ENCODE results near the gene DYNLT3.
A peak's percentile ranks its signal among the peaks of the same experiment; 100 is the strongest.

The DYNLT3 gene, protein sequence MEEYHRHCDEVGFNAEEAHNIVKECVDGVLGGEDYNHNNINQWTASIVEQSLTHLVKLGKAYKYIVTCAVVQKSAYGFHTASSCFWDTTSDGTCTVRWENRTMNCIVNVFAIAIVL

DNA sequence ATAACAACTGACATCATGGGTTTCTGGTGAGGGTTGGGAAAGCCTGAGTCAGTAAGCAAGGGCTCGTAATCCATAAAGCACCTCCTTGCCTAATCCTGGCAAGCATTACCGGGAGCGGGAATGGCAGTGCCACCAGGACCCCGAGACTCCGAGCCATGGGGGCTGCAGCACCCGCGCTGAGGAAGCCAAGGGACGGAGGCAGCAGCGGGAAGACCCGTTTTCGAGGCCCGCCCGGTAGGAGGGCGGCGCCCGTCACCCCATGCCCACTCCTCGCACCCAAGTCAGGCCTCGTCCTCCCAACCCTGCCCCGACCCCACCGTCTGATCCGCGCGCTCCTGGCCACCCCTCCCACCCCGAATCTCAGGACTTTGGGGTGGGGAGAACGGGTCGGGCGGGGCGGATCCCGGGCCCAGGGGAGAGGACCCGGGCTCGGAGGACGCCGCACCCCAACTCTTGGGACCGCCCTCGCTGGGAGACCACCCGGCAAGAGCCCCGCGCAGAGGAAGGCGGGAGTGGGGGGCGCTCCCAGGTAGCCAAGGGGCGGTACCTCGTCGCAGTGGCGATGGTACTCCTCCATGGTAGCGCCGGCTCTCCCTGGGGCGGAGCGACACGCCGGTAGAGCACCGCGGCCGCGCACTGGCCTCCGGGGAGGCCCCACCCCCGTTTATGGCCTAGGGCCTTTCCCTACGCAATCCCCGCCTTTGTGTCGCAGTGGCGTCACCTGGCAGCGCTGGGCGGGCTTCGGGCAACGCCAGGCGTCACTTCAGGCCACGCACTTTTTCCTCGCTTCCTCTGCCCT is at the start of gene DYNLT3:
Gene DYNLT3 (minus strand): TSS at position 638 of the 799 bp plus-strand sequence. CDS start 61 bp downstream, at position 577.
- DNase-seq (ENCODE audit: low read depth): no peak

DNA sequence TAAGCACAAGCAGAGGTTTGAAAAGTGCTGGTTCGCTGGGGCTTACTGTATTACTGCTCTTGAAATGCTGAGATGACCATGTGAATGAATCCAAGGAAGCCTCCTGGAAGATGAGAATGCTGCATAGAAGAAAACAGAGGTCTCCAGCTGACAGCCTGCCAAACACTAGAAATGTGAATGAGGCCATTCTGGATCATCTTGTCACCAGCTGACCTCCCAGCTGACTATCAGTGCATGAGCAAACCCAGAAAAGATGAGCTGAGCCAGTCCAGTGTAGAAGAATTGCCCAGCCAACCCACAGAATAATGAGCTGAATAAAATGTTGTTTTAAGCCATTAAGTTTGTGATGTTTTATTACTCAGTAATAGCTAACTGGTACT is 49.1 kb upstream of the DYNLT3 start:
- no peak for DNase-seq (ENCODE audit: low read depth)

DNA sequence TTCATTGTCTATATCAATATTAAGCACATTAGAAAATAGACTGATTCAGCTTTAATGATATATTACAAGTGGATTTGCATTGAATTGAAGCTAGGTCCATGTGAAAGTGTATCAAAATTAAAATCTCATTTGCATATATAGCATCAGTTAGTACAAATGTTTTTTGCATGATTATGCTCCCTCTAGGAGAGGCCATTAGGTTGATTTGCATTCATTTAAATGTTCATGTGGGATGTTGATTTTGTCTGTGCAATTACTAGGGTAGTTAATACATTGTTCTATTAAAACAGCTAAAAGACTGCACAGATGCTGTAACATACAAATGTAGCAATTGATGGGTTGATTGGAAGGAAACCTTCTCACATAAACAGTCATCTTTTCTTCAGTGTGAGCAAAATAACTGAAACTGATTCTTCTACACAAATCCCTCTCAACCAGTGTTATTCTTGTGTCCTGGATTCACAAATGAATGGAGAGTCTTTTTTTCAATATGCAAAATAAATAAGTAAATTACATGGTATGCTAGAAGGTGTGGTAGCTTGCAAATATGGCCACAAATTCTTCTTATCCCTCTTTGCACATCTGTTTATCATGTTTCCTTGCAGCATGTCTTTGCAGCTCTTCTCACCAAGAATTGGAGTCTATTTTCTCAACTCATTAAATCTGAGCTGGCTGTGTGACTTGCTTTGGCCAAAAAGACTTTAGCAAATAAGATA is 48.6 kb upstream of the DYNLT3 start:
- no peak for DNase-seq (ENCODE audit: low read depth)

DNA sequence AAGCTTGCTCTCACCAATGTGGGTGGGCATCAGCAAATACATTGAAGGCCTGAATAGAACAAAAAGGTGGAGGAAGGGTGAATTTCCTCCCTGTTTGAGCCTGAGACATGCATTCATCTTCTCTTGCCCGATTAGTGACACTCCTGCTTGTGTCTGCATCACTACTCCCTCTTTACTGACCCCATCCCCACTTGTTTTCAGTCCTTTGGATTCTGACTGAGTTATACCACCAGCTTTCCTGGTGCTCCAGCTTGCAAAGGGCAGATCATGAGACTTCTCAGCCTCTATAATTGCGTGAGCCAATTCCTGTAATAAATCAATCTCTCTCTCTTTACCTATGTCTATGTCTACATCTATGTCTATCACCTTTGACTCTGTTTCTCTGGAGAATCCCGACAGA is 47.4 kb upstream of the DYNLT3 start:
- no peak for DNase-seq (ENCODE audit: low read depth)

DNA sequence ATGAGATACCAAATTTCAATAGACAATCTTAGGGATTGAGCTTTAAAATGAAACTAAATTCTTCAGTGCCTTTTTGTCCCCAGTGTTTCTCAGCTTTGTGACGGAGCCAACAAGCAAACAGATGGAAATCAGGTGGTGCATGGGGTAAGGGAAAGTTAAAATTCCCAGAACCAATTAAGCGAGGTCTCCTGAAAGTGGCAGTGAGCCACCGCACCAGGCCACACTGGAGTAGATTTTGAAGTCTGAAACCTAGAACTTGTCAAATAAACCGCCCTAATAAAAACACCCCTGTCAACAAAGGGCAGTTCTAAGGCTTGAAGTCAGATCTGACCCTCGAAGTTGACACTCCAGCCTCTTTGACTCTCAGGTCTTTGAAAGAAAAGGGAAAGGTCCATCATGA is 40.6 kb upstream of the DYNLT3 start:
- no peak for DNase-seq (ENCODE audit: low read depth)

DNA sequence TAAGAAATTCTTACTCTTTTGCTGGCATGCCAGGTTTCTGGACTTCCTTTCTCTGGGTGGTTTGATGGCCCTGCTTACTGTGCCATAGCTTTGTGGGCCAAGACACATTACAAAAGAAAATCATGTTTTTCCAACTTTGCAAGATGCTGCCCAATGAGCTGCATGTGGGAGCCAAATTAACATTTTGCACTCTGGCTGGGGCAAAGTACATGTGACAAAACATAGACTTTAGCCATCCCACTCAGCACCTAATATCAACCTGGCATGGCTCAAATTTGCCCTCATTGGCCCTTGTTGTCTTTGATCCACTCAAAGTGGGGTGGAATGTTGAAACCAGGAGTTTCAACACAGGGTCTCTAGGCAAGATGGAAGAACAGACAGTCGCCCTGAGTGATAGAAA is 40.0 kb upstream of the DYNLT3 start:
- no peak for DNase-seq (ENCODE audit: low read depth)

DNA sequence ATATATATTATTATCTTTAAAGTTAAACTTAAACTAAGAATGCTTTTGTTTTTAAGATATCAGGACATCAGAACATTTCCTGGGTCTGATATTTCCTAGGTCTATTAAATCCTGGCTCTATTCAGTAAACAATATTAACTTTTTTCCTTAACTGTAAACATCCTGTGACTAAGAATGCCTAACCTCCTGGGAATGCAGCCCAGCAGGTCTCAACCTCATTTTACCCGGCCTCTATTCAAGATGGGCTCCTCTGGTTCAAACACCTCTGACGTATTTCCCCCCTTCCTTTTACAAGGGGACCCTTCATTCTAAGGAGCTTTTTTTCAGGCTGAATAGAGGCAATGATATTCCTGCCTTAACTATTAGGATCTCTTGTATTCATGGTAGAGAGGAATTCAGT is 35.8 kb upstream of the DYNLT3 start:
- no peak for DNase-seq (ENCODE audit: low read depth)

DNA sequence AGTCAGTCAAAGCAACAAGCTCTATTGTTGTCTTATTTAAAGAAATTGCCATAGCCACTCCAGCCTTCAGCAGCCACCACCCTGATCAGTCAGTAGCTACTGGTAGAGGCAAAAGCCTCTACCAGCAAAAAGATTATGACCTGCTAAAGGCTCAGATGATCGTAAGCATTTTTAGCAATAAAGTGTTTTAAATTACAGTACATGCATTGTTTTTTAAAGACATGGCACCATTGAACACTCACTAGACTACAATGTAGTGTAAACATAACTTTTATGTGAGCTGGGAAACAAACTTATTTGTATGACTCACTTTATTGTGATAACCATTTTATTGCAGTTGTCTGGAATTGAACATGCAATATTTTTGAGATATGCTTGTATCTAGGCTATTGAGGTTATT is 32.3 kb upstream of the DYNLT3 start:
- no peak for DNase-seq (ENCODE audit: low read depth)

DNA sequence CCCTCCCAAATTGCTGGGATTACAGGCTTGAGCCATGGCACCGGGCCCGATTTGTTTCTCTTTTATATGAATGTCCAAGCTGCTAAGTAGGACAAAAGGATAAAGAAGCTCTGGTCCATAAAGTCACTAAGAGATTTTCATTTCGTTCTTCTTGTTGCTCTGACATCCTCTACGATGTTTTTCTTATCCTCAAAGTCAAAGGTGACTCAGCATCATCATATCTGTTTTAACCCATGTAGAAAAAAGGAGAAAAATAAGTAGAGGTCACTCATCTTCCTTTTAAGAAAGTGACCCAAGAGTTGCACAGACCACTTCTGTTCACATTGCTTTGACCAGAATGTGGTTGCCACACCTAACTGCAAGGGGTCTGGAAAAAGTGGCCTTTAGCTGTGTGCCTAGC is 29.3 kb upstream of the DYNLT3 start:
- no peak for DNase-seq (ENCODE audit: low read depth)

DNA sequence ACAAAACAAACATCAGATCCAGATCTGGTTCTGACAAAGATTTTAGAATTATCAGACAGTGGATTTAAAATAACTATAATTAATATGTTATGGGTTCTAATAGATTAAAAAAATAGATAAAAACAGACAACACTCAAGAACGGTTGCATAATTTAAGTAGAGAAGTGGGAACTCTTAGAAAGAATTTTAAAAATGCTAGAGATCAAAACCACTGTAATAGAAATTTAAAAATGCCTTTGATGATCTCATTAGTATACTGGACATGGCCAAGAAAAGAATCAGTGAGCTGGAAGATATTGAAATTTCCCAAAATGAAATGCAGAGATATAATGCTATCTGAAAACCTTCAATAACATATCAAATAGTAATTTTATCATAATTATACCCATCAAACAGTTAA is 28.3 kb upstream of the DYNLT3 start:
- no peak for DNase-seq (ENCODE audit: low read depth)

DNA sequence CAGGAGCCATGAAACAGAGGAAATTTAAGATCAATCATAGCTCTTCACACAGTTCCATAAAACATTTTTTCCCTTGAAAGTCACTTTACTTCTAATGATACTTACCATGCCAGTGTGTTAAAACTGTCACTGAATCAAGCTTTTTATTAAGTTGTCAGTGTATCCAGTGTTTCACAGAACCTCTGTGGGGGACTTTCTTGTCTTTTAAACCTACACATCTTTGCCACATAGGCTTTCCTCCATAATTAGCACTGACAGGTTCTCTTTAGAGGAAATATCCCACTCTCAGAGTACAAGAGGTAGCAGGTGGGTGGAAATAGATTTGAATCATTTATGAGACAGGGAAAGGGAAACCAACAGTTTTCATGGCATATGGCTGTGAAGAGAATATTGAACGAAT is 25.8 kb upstream of the DYNLT3 start:
- DNase-seq (ENCODE audit: low read depth): no peak

DNA sequence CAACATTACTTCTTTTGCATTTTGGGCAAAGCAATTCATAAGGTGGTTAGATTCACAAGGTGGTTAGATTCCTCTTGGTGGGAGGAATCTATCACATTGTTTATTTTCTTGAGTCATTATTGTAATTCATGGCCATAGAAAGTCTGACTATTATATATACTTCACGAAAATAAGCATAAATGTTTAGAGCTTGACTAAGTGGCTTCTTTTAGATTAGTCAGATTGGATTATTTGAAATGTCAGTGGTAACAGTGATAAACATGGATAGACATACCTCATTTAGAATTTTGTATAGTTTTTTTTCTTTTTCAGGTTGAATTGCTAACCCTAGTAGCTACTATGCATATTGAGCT is 24.9 kb upstream of the DYNLT3 start:
- DNase-seq (ENCODE audit: low read depth): no peak

DNA sequence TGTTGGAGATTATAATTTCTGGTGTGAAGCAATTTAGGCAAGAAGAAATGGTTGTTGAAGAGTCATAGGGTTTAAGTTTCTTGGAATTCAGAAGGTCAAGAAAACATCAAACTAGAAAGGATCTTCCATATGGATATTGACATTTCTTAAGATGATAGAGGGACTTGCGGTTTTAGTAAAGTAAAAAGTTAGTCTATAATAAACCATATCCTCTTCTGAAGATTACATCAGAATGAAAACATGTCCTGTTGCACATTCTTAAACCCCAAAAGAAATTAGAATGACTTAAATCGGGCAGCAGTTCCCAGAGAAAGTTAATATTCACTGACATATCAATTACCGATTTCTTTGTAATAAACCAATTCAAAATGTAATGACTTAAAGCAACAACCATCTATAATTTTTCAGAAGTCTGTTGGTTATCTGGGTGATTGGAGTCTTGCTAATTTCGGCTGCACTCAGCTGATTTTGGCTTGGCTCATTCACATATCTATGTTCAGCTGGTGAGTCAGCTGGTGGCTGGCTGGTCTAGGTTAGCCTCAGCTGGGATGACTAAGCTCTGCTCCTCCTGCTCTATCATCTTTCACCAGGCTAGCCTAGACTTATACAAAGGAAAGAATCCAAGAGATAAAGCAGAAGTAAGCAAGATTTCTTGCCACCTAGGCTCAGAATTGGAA is 24.4 kb upstream of the DYNLT3 start:
- DNase-seq (ENCODE audit: low read depth): peak; percentile 78

DNA sequence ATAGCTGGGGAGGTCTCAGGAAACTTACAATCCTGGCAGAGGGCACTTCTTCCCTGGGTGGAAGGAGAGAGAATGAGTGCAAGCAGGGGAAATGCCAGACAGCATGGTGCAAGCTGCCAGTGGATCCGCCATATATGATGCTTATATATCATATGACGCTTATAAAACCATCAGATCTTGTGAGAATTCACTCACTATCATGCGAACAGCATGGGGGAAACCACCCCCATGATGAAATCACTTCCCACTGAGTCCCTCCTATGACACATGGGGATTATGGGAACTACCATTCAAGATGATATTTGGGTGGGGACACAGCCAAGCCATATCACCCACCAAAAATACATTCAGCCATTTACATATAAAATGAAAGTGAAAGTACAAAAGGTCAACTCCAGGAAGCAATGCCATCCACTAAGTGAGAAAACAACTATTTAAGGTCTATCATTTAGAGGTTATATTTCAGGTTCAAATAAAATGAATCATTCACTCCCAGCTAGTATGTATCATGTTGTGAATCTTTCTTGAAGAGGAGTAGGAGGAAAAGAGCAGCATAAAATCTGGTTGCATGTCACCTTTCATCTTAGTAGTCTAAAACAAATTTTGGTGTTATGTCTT is 20.3 kb upstream of the DYNLT3 start:
- no peak for DNase-seq (ENCODE audit: low read depth)

DNA sequence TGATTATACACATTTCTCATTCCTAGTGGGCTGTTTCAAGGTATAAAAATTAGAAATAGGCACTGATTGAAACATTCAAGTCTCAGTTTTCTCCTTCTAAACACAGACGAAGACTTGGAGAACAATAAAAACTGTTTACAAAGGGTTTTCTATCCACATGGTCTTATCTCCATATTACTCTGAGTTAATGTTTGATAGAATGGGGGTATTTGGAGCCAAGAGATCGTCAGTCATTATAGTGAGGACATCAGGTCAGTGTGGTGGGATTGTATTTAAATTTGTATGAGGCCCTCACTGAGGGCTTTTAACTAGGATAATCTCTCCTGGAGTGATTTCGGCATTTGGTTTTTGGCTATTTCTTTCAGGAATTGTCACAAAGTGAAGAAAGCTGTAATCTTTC is 16.4 kb upstream of the DYNLT3 start:
- no peak for DNase-seq (ENCODE audit: low read depth)

DNA sequence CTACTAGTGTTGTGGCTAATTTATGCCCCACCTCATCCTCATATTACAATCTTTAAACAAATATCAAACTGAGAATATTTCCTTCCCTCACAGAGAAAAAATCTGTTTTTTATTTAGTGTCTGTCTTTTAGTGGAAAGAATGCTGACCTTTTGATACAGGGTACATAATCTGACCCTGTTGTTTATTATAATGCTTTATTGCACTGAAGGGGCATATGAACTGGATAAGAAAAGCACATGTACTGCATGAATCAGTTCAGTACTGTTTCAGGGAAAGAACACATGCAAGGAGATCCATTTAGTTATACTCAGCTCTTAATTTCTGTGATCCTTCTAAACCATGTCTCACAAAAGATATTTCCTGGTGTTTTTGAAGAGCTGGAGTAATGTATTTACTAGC is 15.5 kb upstream of the DYNLT3 start:
- DNase-seq (ENCODE audit: low read depth): no peak

DNA sequence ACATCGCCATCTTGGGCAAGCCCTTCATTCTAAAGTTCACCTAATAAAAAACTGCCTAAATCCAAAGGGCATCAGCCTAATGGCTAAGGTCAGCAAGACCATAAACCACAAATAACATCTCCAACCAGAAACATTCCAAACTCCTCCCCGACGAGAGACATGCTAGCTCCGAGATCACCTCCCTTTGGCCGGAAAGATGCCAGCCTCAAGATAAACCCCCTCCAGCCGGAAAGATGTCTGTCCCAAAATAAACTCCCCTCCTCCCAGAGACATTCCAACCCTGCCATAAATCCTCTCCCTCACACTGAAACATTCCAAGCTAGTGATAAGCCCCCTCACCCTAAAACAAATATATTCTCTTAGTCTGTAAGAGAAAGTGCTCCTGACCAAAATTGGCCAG is 13.3 kb upstream of the DYNLT3 start:
- DNase-seq (ENCODE audit: low read depth): no peak

DNA sequence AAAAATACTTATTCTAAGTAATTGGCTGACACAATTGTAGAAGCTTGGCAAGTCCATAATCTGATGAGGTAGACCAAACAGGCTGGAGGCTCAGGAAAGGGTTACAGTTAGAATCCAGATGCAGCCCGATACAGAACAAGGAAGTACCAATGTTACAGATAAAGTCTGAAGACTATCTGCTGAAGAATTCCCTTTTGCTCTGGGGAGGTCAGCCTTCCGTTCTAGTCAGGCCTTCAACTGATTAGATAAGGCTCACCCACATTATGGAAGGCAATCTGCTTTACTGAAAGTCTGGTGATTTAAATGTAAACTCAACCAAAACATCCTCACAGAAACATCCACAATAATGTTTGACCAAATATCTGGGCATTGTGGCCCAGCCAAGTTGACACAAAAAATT is 7.4 kb upstream of the DYNLT3 start:
- no peak for DNase-seq (ENCODE audit: low read depth)

DNA sequence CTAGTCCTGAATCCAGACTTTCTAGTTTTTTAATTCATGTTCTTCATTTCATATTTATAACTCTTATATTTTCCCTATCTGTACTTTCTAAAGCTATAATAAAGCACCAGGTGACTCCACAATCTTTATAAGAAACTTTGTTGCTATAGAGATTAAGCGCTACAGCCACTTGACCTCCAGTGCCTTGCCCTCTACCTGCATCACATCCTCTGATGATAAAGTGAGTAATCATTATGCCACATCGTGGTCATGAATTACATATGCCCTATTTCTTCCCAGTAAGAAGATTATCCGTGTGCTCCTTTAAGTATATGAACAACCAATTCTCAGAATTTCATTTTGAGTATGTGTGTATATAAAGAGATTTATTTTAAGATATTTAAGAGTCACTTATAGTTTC is 6.8 kb upstream of the DYNLT3 start:
- no peak for DNase-seq (ENCODE audit: low read depth)

DNA sequence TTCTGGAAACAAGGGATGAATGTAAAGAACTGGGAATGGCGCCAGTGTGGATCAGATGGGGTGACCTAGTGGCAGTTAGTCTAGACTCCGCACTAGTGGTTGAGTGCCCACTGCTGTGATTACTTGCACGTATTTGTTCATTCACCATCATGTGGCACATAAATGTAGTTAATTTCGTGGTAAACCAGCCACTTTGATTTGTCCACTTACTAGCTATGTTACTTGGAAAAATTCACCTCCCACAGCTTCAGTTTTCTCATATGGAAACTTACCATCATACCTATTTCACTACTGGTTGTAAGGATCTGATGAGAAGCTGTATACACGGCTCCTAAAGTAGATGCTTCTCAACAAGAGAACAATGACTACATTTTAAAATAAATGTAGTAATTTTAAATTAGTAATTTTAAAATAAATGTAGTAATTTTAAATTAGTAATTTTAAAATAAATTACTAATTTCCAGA is 394 bp upstream of the DYNLT3 start:
- DNase-seq (ENCODE audit: low read depth): no peak

DNA sequence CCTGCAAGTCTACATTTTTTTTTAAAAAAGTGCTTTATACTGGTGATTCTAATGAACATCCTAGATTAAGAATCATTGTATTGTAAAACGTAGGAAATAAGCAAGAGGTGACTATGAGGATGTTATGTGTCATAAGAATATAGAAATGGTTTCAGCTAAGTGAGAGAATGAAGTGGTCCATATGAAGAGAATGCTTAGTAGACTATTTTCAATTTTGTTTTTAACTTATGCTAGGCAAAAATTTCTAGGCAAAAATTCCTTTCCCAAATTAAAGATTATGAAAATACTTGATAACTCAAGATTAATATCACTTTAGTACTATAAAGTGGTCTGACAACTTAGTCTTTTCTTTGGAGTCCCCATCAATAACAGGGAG is 825 bp downstream of the DYNLT3 start:
- no peak for DNase-seq (ENCODE audit: low read depth)

DNA sequence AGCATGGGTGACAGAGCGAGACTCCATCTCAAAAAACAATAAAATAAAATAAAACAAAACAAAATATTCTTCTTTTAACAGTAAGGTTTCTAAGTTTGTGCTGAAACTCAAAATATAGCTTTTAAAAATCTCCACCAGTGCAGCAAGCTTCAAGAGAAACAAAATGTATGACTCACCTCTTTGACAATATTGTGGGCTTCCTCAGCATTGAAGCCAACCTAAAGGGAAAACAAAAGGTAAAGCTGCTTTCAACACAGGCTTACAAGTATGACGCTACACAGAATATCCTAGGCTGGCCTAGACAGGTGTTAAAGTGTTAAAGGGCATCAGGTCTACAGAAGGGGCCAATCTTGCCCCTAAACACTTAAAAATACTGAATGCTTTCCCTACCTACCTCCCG is 1.2 kb downstream of the DYNLT3 start:
- no peak for DNase-seq (ENCODE audit: low read depth)

DNA sequence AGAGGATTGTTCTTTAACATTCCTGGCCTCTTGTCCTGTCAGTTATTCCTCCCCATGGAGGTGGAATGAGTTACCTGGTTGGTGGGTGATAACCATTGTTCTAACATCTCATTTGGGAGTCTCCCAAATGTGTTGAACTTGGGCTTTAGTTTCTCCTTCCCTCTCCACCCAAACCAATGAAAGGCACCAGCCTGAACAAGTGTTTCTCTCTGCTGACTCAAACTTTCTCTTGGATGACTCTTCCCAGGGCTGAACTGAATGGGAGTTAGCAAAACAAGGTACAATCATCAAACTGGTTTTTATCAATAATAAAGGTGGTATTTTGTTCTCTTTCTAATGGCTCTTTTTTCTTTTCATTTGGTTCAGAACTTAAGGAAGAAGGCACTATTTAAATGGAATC is 2.7 kb downstream of the DYNLT3 start:
- no peak for DNase-seq (ENCODE audit: low read depth)
